K562 (cell line): ENCODE results near the gene GAD1. TPM values are rescaled to one million over a fixed set of nuclear protein-coding genes. Genes with fewer than 3 reads are reported as not detected.

Source experiments
- CTBP1 ChIP-seq: fragments of 450-650 bp; IDR thresholded peaks from 2 replicates; pipeline ENCODE4 v1.6.1; 2016; ENCODE audit warnings: borderline replicate concordance
- GTF2E2 ChIP-seq: fragments of 200-800 bp; sonication (Bioruptor generic); IDR thresholded peaks from 2 replicates; pipeline ENCODE4 v1.6.1; 2016; ENCODE audit warnings: missing genetic modification characterization, missing compliant biosample characterization
- NONO ChIP-seq, 2 experiments: fragments of 200-400 bp in 1 of 2; fragments of 450-650 bp in 1 of 2; formaldehyde crosslinking in 1 of 2; IDR thresholded peaks; 2 replicates each; pipeline ENCODE4 v1.6.1; 2017; ENCODE audit warnings: low read depth in 2 of 2, mild to moderate bottlenecking in 2 of 2, moderate library complexity in 2 of 2, low read length in 1 of 2
- NR3C1 ChIP-seq: sonication (generic); formaldehyde crosslinking; IDR thresholded peaks from 2 replicates; pipeline ENCODE4 v1.8.1; 2022; ENCODE audit warnings: missing genetic modification reagents
- SFPQ ChIP-seq: fragments of 200-400 bp; formaldehyde crosslinking; IDR thresholded peaks from 2 replicates; pipeline ENCODE4 v1.6.1; 2017; ENCODE audit warnings: mild to moderate bottlenecking, low read depth, low read length, moderate library complexity
- SIN3A ChIP-seq, 2 experiments: fragments of 150-350 bp in 1 of 2; IDR thresholded peaks; 2 replicates each; pipeline ENCODE4 v1.6.1; 2011 to 2016; ENCODE audit warnings: borderline replicate concordance in 2 of 2, low read depth in 2 of 2, low read length in 2 of 2, mild to moderate bottlenecking in 2 of 2, moderate library complexity in 2 of 2; ENCODE audit not compliant: control insufficient read depth in 1 of 2
- SREBF1 ChIP-seq: fragments of 150-350 bp; IDR thresholded peaks from 2 replicates; pipeline ENCODE4 v1.6.1; 2014; ENCODE audit warnings: antibody characterized with exemption, low read depth, low read length, borderline replicate concordance
- ZBTB1 ChIP-seq: sonication (generic); formaldehyde crosslinking; IDR thresholded peaks from 2 replicates; pipeline ENCODE4 v1.8.1; 2023; ENCODE audit warnings: missing genetic modification reagents, low read depth, mild to moderate bottlenecking, borderline replicate concordance
- ZNF3 ChIP-seq: fragments of 250-450 bp; sonication (Bioruptor Pico); IDR thresholded peaks from 2 replicates; pipeline ENCODE4 v1.5.0; 2021; ENCODE audit warnings: mild to moderate bottlenecking, moderate library complexity
- ZNF431 ChIP-seq: sonication (generic); formaldehyde crosslinking; IDR thresholded peaks from 2 replicates; pipeline ENCODE4 v1.8.0; 2022; ENCODE audit warnings: mild to moderate bottlenecking, missing genetic modification reagents
- ZNF644 ChIP-seq: fragments of 200-800 bp; sonication (Bioruptor generic); IDR thresholded peaks from 2 replicates; pipeline ENCODE4 v1.6.1; 2016; ENCODE audit warnings: low read depth, missing genetic modification characterization, missing compliant biosample characterization
- polyA plus RNA-seq, 8 experiments: library from polyadenylated mRNA; depleted of rRNA in 4 of 8; stranded (reverse) in 5 of 8; unstranded in 3 of 8; fragments of >200 nt; fragmentation: Nextera tagmentation in 2 of 8; fragmentation: Illumina TruSeq in 1 of 8; extraction: Ambion mirVana in 2 of 8; extraction: Trizol in 1 of 8; gene quantifications; 2 replicates each; pipeline versions ENCODE4 v1.2.1 to v1.2.3, GENCODE V29; 2011 to 2014; ENCODE audit warnings: inconsistent platforms in 1 of 8, missing spikeins in 1 of 8
- total RNA-seq, 7 experiments: library from RNA; depleted of rRNA in 6 of 7; stranded (reverse); fragments of >200 nt in 6 of 7; fragmentation: Illumina TruSeq in 2 of 7; extraction: Trizol in 2 of 7; gene quantifications; 2 replicates each; pipeline versions ENCODE4 v1.2.1 to v1.2.3, GENCODE V29; 2011 to 2021; ENCODE audit warnings: low replicate concordance in 1 of 7
- TF ChIP-seq, protein P1 (sequence below): fragments of 450-650 bp; IDR thresholded peaks from 2 replicates; pipeline ENCODE4 v1.6.1; 2016
- TF ChIP-seq, protein P2 (sequence below): fragments of 450-650 bp; formaldehyde crosslinking; IDR thresholded peaks from 2 replicates; pipeline ENCODE4 v1.4.0; 2020; ENCODE audit warnings: mild to moderate bottlenecking, moderate library complexity
- TF ChIP-seq, protein P3 (sequence below): fragments of 450-650 bp; conservative IDR thresholded peaks from 2 replicates; pipeline ENCODE4 v1.6.1; 2016; ENCODE audit warnings: missing genetic modification characterization, low read depth, mild to moderate bottlenecking, missing compliant biosample characterization, moderate library complexity
- TF ChIP-seq, protein P4 (sequence below), 2 experiments: IDR thresholded peaks; 2 replicates each; pipeline ENCODE4 v1.6.1; 2011; ENCODE audit warnings: borderline replicate concordance in 1 of 2, control low read depth in 1 of 2, low read depth in 1 of 2, low read length in 1 of 2, mild to moderate bottlenecking in 1 of 2, mixed read lengths in 1 of 2, moderate library complexity in 1 of 2; ENCODE audit not compliant: insufficient read depth in 1 of 2, insufficient read length in 1 of 2, poor library complexity in 1 of 2, severe bottlenecking in 1 of 2; ENCODE audit errors: extremely low read depth in 1 of 2

The GAD1 gene
- total and polyA plus RNA-seq, 9 of the 15 experiments (the other 6 are each of a cell fraction or from before 2014, with no cell fraction given): 2.7 to 29.1 (median 15.7) TPM

DNA sequence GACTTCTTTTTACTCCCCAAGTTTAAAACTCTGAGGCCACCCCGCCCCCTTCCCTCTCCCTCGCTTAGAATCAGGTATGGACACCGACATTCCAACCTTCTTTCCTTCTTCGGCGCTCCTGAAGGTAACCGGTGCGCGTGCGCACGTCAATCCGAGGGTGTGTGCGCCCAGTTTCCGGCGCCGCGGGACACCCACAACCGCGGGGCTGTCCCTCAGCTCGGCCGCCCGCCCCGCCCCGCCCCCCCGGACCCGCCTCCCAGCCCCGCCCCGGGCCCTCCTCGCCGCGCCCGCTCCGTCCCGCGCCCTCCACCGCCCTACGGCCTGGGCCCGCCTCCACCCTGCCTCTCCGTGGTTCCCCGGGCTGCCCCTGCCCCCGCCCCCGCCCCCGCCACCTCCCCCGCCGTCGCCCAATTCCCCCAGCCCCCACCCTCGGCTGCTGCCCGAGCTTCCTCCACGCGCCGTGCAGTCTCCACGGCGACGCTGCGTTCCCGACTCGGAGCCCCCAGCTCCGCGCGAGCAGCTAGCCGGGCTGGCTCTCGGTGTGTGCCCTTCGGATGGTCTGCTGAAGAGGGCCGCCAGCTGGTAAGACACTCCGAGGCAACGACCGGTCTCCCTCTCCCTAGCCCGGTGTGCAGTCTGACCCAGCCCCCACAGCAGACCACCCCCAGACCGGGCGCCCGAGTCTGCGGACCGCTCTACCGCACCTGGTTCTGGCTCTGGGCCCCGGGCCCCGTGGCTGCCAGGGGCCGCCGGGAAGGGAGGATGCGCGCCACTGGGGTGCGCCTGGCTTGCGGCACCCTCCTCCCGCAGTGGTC, 45.9 kb upstream of the GAD1 start (continued):
- TF ChIP-seq, protein P1, sequence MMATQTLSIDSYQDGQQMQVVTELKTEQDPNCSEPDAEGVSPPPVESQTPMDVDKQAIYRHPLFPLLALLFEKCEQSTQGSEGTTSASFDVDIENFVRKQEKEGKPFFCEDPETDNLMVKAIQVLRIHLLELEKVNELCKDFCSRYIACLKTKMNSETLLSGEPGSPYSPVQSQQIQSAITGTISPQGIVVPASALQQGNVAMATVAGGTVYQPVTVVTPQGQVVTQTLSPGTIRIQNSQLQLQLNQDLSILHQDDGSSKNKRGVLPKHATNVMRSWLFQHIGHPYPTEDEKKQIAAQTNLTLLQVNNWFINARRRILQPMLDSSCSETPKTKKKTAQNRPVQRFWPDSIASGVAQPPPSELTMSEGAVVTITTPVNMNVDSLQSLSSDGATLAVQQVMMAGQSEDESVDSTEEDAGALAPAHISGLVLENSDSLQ: peak; percentile 48
- TF ChIP-seq, protein P2, sequence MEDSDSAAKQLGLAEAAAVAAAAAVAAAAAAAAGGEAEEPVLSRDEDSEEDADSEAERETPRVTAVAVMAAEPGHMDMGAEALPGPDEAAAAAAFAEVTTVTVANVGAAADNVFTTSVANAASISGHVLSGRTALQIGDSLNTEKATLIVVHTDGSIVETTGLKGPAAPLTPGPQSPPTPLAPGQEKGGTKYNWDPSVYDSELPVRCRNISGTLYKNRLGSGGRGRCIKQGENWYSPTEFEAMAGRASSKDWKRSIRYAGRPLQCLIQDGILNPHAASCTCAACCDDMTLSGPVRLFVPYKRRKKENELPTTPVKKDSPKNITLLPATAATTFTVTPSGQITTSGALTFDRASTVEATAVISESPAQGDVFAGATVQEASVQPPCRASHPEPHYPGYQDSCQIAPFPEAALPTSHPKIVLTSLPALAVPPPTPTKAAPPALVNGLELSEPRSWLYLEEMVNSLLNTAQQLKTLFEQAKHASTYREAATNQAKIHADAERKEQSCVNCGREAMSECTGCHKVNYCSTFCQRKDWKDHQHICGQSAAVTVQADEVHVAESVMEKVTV (CRISPR knock-in tag): no peak
- TF ChIP-seq ZNF3: no peak
- TF ChIP-seq ZBTB1 (CRISPR knock-in tag): peak; percentile 53; the same call in 1 of the 2 replicates
- TF ChIP-seq CTBP1: peak; percentile 91
- peak; percentile 77 for TF ChIP-seq ZNF431 (CRISPR knock-in tag)
- TF ChIP-seq NR3C1 (CRISPR knock-in tag): no peak; the same call in 1 of the 2 replicates
- TF ChIP-seq SIN3A (IDR thresholded peaks at IDR 0.05; ENCODE audit: borderline replicate concordance in 2 of 2, control insufficient read depth in 1 of 2, low read depth in 2 of 2, low read length in 2 of 2): peak; percentile 35 to 41; a peak in 2 of 4 replicates
- TF ChIP-seq, protein P3, sequence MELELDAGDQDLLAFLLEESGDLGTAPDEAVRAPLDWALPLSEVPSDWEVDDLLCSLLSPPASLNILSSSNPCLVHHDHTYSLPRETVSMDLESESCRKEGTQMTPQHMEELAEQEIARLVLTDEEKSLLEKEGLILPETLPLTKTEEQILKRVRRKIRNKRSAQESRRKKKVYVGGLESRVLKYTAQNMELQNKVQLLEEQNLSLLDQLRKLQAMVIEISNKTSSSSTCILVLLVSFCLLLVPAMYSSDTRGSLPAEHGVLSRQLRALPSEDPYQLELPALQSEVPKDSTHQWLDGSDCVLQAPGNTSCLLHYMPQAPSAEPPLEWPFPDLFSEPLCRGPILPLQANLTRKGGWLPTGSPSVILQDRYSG (tag): no peak
- no peak for TF ChIP-seq SREBF1
- no peak for TF ChIP-seq GTF2E2 (tag)
- TF ChIP-seq NONO (IDR thresholded peaks at IDR 0.05; ENCODE audit: low read depth in 2 of 2, low read length in 1 of 2): no peak
- TF ChIP-seq SFPQ: no peak
- 0 out of 2 replicates have a peak, but pooled peaks have one; percentile 27 for TF ChIP-seq ZNF644 (tag)
- TF ChIP-seq, protein P4, sequence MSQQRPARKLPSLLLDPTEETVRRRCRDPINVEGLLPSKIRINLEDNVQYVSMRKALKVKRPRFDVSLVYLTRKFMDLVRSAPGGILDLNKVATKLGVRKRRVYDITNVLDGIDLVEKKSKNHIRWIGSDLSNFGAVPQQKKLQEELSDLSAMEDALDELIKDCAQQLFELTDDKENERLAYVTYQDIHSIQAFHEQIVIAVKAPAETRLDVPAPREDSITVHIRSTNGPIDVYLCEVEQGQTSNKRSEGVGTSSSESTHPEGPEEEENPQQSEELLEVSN (IDR thresholded peaks at IDR 0.05; ENCODE audit: borderline replicate concordance in 1 of 2, extremely low read depth in 1 of 2, insufficient read depth in 1 of 2, insufficient read length in 1 of 2, low read depth in 1 of 2, low read length in 1 of 2, poor library complexity in 1 of 2, severe bottlenecking in 1 of 2): peak; percentile 27 to 35
